Coronary artery (tissue), 2 donors: ENCODE results near the gene NLRX1.

Source experiments
- DNase-seq: peaks from one replicate; pipeline ENCODE4 v3.0.0-alpha.2; 2017; ENCODE audit warnings: low spot score
- H3K27ac ChIP-seq, 2 donors: fragments of 200-600 bp; sonication (generic); one replicate each; pipeline ENCODE4 v1.5.1; 2016 to 2019
- H3K4me3 ChIP-seq: fragments of 200-600 bp; sonication (generic); 2 replicates; pipeline ENCODE4 v1.5.1; 2016; ENCODE audit warnings: mild to moderate bottlenecking, moderate library complexity
- CTCF ChIP-seq: fragments of 200-600 bp; sonication (generic); IDR thresholded peaks from one replicate; pipeline ENCODE4 v1.5.1; 2019; ENCODE audit warnings: antibody characterized with exemption

NLRX1 gene

GRCh38 chr11:119229288-119229672 lies 60.8 kb downstream of the NLRX1 start:
- no peak for DNase-seq
- H3K4me3 ChIP-seq, result no peak overlapping the region
- no peak overlapping the region for H3K27ac ChIP-seq
- no peak for TF ChIP-seq CTCF

GRCh38 chr11:119229741-119230140 lies 61.2 kb downstream of the NLRX1 start:
- TF ChIP-seq CTCF, result no peak
- H3K4me3 ChIP-seq, result no peak overlapping the region

More at GRCh38 chr11:119229741-119230140, 61.2 kb downstream of the NLRX1 start:
- no peak for DNase-seq
- H3K27ac ChIP-seq, result no peak overlapping the region
